CD4-positive, alpha-beta T cell (primary cell): ENCODE data around the gene GEMIN7. TPM values are rescaled to one million over a fixed set of nuclear protein-coding genes. Genes with fewer than 3 reads are reported as not detected.

Source experiments
- ATAC-seq: fragments of 200-7000 bp; cut with Tn5 transposase; one replicate; pipeline ENCODE4 v1.10.0; 2022; ENCODE audit warnings: mild to moderate bottlenecking; ENCODE audit not compliant: poor library complexity
- CTCF ChIA-PET: fragments of 350-600 bp; sonication (Branson Sonifier 250); formaldehyde crosslinking; loops from one replicate; lab custom pipeline; 2021; ENCODE audit warnings: antibody characterized with exemption, inconsistent platforms; lab: Charles Lee
- POLR2A ChIA-PET: fragments of 350-600 bp; sonication (Branson Sonifier 250); formaldehyde crosslinking; loops from one replicate; lab custom pipeline; 2021; ENCODE audit warnings: antibody characterized with exemption, inconsistent platforms; lab: Charles Lee
- DNase-seq, 14 experiments: peaks; one replicate each; pipeline ENCODE4 v3.0.0-alpha.2; 2013 to 2020; ENCODE audit warnings: mixed read lengths in 2 of 14
- H3K27ac ChIP-seq, 2 donors: one replicate each; pipeline versions ENCODE4 v1.5.1 to v1.7.0; 2013; ENCODE audit warnings: low read length in 2 of 2, low read depth in 1 of 2, mild to moderate bottlenecking in 1 of 2
- H3K27me3 ChIP-seq, 2 experiments: 1 replicate in 1 of 2; 2 replicates in 1 of 2; pipeline versions ENCODE4 v1.6.1 to v1.7.0; 2013; ENCODE audit warnings: low read length in 2 of 2, control low read depth in 1 of 2, mild to moderate bottlenecking in 1 of 2, moderate library complexity in 1 of 2; ENCODE audit not compliant: insufficient read depth in 2 of 2, control insufficient read depth in 1 of 2
- H3K36me3 ChIP-seq: one replicate; pipeline ENCODE4 v1.6.1; 2013; ENCODE audit warnings: low read length, control low read depth; ENCODE audit not compliant: insufficient read depth
- H3K4me1 ChIP-seq: one replicate; pipeline ENCODE4 v1.6.1; 2013; ENCODE audit warnings: low read length, control low read depth; ENCODE audit not compliant: insufficient read depth
- H3K4me3 ChIP-seq: one replicate; pipeline ENCODE4 v1.5.1; 2013; ENCODE audit warnings: mild to moderate bottlenecking, low read length, moderate library complexity
- H3K9me3 ChIP-seq, 2 experiments: 1 replicate in 1 of 2; 2 replicates in 1 of 2; pipeline versions ENCODE4 v1.6.1 to v1.7.0; 2013; ENCODE audit warnings: low read length in 2 of 2, mild to moderate bottlenecking in 2 of 2, control low read depth in 1 of 2, moderate library complexity in 1 of 2; ENCODE audit not compliant: control insufficient read depth in 1 of 2, insufficient read depth in 1 of 2
- H3K27ac Mint-ChIP-seq: one replicate; pipeline ENCODE4 v1.8.0; 2020; ENCODE audit warnings: mixed read lengths
- H3K27me3 Mint-ChIP-seq: one replicate; pipeline ENCODE4 v1.8.0; 2021; ENCODE audit warnings: mixed read lengths
- H3K36me3 Mint-ChIP-seq: one replicate; pipeline ENCODE4 v1.8.0; 2021; ENCODE audit warnings: low read depth, mixed read lengths
- H3K4me1 Mint-ChIP-seq: one replicate; pipeline ENCODE4 v1.8.0; 2021; ENCODE audit warnings: low read depth, mixed read lengths
- H3K4me3 Mint-ChIP-seq: one replicate; pipeline ENCODE4 v1.8.0; 2020; ENCODE audit warnings: mild to moderate bottlenecking, mixed read lengths
- H3K9me3 Mint-ChIP-seq: one replicate; pipeline ENCODE4 v1.8.0; 2020; ENCODE audit warnings: mixed read lengths
- intact Hi-C, 2 experiments: fragments of 100-400 bp; cut with DNase I in 1 of 2; cut with micrococcal nuclease in 1 of 2; formaldehyde crosslinking; loops; one replicate each; pipeline versions ENCODE4 v1.15.1 to v1.9.0; 2023 to 2025; cut with DNase I, micrococcal nuclease
- total RNA-seq, 174 experiments: library from RNA in 2 of 174; stranded (reverse) in 2 of 174; gene quantifications; one replicate each; pipeline ENCODE4 v1.2.3 and lab custom pipeline; 2021 to 2026
- TF ChIP-seq, protein P1 (sequence below): fragments of 200-600 bp; IDR thresholded peaks from one replicate; pipeline ENCODE4 v1.8.0; 2022; ENCODE audit warnings: antibody characterized with exemption, mild to moderate bottlenecking

The GEMIN7 gene
- total RNA-seq, 2 experiments from 2014 or later = 4.0 to 4.8 TPM

GRCh38 chr19:45050036-45050435 lies 29.0 kb upstream of the GEMIN7 start:
- Mint-ChIP-seq H3K4me1 (peaks cover 35% of the 10 kb centered on the region), H3K27ac (peak overlapping the region; percentile 22), H3K4me3 (no peak overlapping the region), H3K9me3 (no peaks in the 10 kb centered on the region), H3K36me3 (peaks cover 79% of the 10 kb centered on the region), H3K27me3 (no peaks in the 10 kb centered on the region)
- Histone ChIP-seq H3K4me3 (no peak overlapping the region), H3K4me1 (peaks cover 20% of the 10 kb centered on the region), H3K36me3 (peaks cover 50% of the 10 kb centered on the region), H3K27ac (no peak overlapping the region), H3K27me3 (no peaks in the 10 kb centered on the region), H3K9me3 (no peaks in the 10 kb centered on the region)
- intact Hi-C loops = no loop called here
- DNase-seq = no peak
- POLR2A ChIA-PET = no interaction called here
- ATAC-seq = no peak
- CTCF ChIA-PET = interaction anchor here (3.0 kb wide), 1 partner anchor 9 kb away, joined by 12 read pairs; no protein-coding TSS in a partner anchor
- TF ChIP-seq, protein P1, sequence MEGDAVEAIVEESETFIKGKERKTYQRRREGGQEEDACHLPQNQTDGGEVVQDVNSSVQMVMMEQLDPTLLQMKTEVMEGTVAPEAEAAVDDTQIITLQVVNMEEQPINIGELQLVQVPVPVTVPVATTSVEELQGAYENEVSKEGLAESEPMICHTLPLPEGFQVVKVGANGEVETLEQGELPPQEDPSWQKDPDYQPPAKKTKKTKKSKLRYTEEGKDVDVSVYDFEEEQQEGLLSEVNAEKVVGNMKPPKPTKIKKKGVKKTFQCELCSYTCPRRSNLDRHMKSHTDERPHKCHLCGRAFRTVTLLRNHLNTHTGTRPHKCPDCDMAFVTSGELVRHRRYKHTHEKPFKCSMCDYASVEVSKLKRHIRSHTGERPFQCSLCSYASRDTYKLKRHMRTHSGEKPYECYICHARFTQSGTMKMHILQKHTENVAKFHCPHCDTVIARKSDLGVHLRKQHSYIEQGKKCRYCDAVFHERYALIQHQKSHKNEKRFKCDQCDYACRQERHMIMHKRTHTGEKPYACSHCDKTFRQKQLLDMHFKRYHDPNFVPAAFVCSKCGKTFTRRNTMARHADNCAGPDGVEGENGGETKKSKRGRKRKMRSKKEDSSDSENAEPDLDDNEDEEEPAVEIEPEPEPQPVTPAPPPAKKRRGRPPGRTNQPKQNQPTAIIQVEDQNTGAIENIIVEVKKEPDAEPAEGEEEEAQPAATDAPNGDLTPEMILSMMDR = no peak

DNA sequence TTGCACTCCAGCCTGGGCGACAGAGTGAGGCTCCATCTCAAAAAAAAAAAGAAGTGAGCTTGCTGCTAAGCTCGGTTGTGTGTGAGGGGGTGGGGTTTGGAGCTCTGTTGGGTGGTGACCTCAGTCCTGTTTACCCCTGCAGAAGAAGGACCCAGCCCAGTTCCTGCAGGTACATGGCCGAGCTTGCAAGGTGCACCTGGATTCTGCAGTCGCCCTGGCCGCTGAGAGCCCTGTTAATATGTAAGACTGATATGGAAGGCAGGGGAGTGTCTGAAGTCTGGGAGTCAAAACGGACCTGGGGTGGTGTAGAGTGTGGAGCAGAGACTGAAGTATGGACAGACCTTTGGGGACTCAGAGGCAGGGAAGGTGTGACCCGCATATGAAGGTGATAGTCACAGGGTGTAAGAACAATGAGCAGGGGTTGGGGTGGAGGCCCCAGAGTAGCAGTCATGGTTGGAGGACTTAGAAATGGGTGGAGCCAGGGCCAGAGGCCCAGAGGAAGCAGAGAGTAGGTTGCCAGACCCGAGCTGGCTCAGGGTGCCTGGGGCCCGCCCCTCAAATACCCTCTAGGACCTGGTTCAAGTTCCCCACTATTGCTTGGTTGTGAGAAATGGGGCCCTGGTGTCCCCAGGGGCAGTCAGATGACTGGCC lies 27.0 kb upstream of the GEMIN7 start:
- DNase-seq = no peak
- H3K27me3 Mint-ChIP-seq = no peaks in the 10 kb centered on the region
- intact Hi-C loops = no loop called here
- TF ChIP-seq, protein P1 = no peak
- H3K9me3 Mint-ChIP-seq = no peaks in the 10 kb centered on the region
- Histone ChIP-seq H3K27ac (no peak overlapping the region), H3K4me1 (peaks cover 5% of the 10 kb centered on the region), H3K27me3 (no peaks in the 10 kb centered on the region), H3K9me3 (no peaks in the 10 kb centered on the region), H3K4me3 (no peak overlapping the region), H3K36me3 (peaks cover 51% of the 10 kb centered on the region)
- CTCF ChIA-PET = no interaction called here
- peaks cover 79% of the 10 kb centered on the region for H3K36me3 Mint-ChIP-seq
- POLR2A ChIA-PET = interaction anchor here (1.4 kb wide), 1 partner anchor 13 kb away, joined by 6 read pairs; the partner anchor contains the start of gene CLASRP
- H3K4me1 Mint-ChIP-seq = peaks cover 17% of the 10 kb centered on the region
- H3K4me3 Mint-ChIP-seq = no peak overlapping the region
- no peak for ATAC-seq
- no peak overlapping the region for H3K27ac Mint-ChIP-seq

GRCh38 chr19:45056831-45057230 lies 22.2 kb upstream of the GEMIN7 start:
- intact Hi-C loops = no loop called here
- Histone ChIP-seq H3K4me1 (peaks cover 3% of the 10 kb centered on the region), H3K4me3 (no peak overlapping the region), H3K9me3 (no peaks in the 10 kb centered on the region), H3K27me3 (no peaks in the 10 kb centered on the region), H3K27ac (no peak overlapping the region), H3K36me3 (peaks cover 91% of the 10 kb centered on the region)
- ATAC-seq (no peak), DNase-seq (no peak)
- H3K4me1 Mint-ChIP-seq = peaks cover 4% of the 10 kb centered on the region
- H3K27me3 Mint-ChIP-seq = no peaks in the 10 kb centered on the region
- H3K36me3 Mint-ChIP-seq = peaks cover 97% of the 10 kb centered on the region
- ChIA-PET CTCF (interaction anchor here (1.3 kb wide), 1 partner anchor 68 kb away, joined by 4 read pairs; no protein-coding TSS in a partner anchor), POLR2A (no interaction called here)
- H3K27ac Mint-ChIP-seq = no peak overlapping the region
- TF ChIP-seq, protein P1 = no peak
- no peak overlapping the region for H3K4me3 Mint-ChIP-seq
- H3K9me3 Mint-ChIP-seq = no peaks in the 10 kb centered on the region
